HepG2 (cell line): ENCODE results near the gene ANLN. TPM values are rescaled to one million over a fixed set of nuclear protein-coding genes. Genes with fewer than 3 reads are reported as not detected.

Source experiments
- FIP1L1 ChIP-seq: fragments of 200-400 bp; formaldehyde crosslinking; IDR thresholded peaks from 2 replicates; pipeline ENCODE4 v1.6.1; 2018; ENCODE audit warnings: low read depth, mild to moderate bottlenecking, low read length, moderate library complexity, borderline replicate concordance; ENCODE audit not compliant: insufficient read depth
- HNF4A ChIP-seq: sonication (generic); formaldehyde crosslinking; IDR thresholded peaks from 2 replicates; pipeline ENCODE4 v1.4.0; 2020; ENCODE audit warnings: missing genetic modification reagents
- HOXA3 ChIP-seq: sonication (generic); formaldehyde crosslinking; IDR thresholded peaks from 2 replicates; pipeline ENCODE4 v1.5.0; 2020; ENCODE audit warnings: missing genetic modification reagents
- KLF16 ChIP-seq, 2 experiments: sonication (generic) in 1 of 2; formaldehyde crosslinking in 1 of 2; IDR thresholded peaks; 2 replicates each; pipeline versions ENCODE4 v1.6.1 to v1.8.0; 2016 to 2023; ENCODE audit warnings: missing genetic modification reagents in 2 of 2, missing compliant biosample characterization in 1 of 2
- MAFF ChIP-seq: IDR thresholded peaks from 2 replicates; pipeline ENCODE4 v1.6.1; 2011; ENCODE audit warnings: low read depth, low read length, improper control_type of control experiment
- NR2C2 ChIP-seq: sonication (generic); formaldehyde crosslinking; IDR thresholded peaks from 2 replicates; pipeline ENCODE4 v1.4.0; 2020; ENCODE audit warnings: missing genetic modification reagents, mild to moderate bottlenecking, moderate library complexity, borderline replicate concordance
- RBFOX2 ChIP-seq: fragments of 200-400 bp; formaldehyde crosslinking; IDR thresholded peaks from 2 replicates; pipeline ENCODE4 v1.6.1; 2017; ENCODE audit warnings: low read depth, mild to moderate bottlenecking, low read length
- REXO4 ChIP-seq: sonication (generic); formaldehyde crosslinking; IDR thresholded peaks from 2 replicates; pipeline ENCODE4 v1.8.0; 2022; ENCODE audit warnings: missing genetic modification reagents, mild to moderate bottlenecking, borderline replicate concordance
- TSC22D2 ChIP-seq: sonication (generic); formaldehyde crosslinking; IDR thresholded peaks from 2 replicates; pipeline ENCODE4 v1.5.1; 2020; ENCODE audit warnings: missing genetic modification reagents, mild to moderate bottlenecking, borderline replicate concordance
- U2AF2 ChIP-seq: fragments of 200-400 bp; formaldehyde crosslinking; IDR thresholded peaks from 2 replicates; pipeline ENCODE4 v1.6.1; 2017; ENCODE audit warnings: low read depth, mild to moderate bottlenecking, low read length
- ZNF746 ChIP-seq: sonication (generic); formaldehyde crosslinking; IDR thresholded peaks from 2 replicates; pipeline ENCODE4 v1.8.0; 2022; ENCODE audit warnings: mild to moderate bottlenecking, missing genetic modification reagents
- ZSCAN22 ChIP-seq: sonication (generic); formaldehyde crosslinking; IDR thresholded peaks from 2 replicates; pipeline ENCODE4 v1.4.0; 2020; ENCODE audit warnings: mild to moderate bottlenecking, missing genetic modification reagents
- ZSCAN30 ChIP-seq: sonication (generic); formaldehyde crosslinking; IDR thresholded peaks from 2 replicates; pipeline ENCODE4 v1.5.0; 2020; ENCODE audit warnings: mild to moderate bottlenecking, missing genetic modification reagents
- ZSCAN31 ChIP-seq: sonication (generic); formaldehyde crosslinking; IDR thresholded peaks from 2 replicates; pipeline ENCODE4 v1.5.0; 2020; ENCODE audit warnings: low read depth, mild to moderate bottlenecking, missing genetic modification reagents
- polyA plus RNA-seq, 8 experiments: library from polyadenylated mRNA; depleted of rRNA in 3 of 8; stranded (reverse) in 7 of 8; unstranded in 1 of 8; fragments of >200 nt; fragmentation: Illumina TruSeq in 4 of 8; extraction: Trizol in 4 of 8; gene quantifications; 2 replicates each; pipeline versions ENCODE4 v1.2.1 to v1.2.3, GENCODE V29; 2011 to 2016; ENCODE audit warnings: low read depth in 4 of 8, missing spikeins in 1 of 8, mixed read lengths in 1 of 8; ENCODE audit not compliant: insufficient read depth in 1 of 8
- total RNA-seq, 5 experiments: library from RNA; depleted of rRNA; stranded (reverse); fragments of >200 nt; fragmentation: Illumina TruSeq; extraction: Trizol; gene quantifications; 2 replicates each; pipeline ENCODE4 v1.2.3, GENCODE V29; 2016; ENCODE audit warnings: low read depth in 1 of 5
- TF ChIP-seq, protein P1 (sequence below): sonication (generic); formaldehyde crosslinking; IDR thresholded peaks from 2 replicates; pipeline ENCODE4 v1.4.0; 2020; ENCODE audit warnings: missing genetic modification reagents
- TF ChIP-seq, protein P2 (sequence below): sonication (generic); formaldehyde crosslinking; IDR thresholded peaks from 2 replicates; pipeline ENCODE4 v1.5.1; 2020; ENCODE audit warnings: missing genetic modification reagents, mild to moderate bottlenecking, borderline replicate concordance
- TF ChIP-seq, protein P3 (sequence below): sonication (generic); formaldehyde crosslinking; IDR thresholded peaks from 2 replicates; pipeline ENCODE4 v1.4.0; 2020; ENCODE audit warnings: missing genetic modification reagents
- TF ChIP-seq, protein P4 (sequence below): IDR thresholded peaks from 2 replicates; pipeline ENCODE4 v1.6.1; 2012; ENCODE audit warnings: low read depth, low read length, improper control_type of control experiment

The ANLN gene
- total and polyA plus RNA-seq, 2 of the 13 experiments (the other 11 are each of a cell fraction or from before 2014, with no cell fraction given): 20.0 to 72.0 TPM

DNA sequence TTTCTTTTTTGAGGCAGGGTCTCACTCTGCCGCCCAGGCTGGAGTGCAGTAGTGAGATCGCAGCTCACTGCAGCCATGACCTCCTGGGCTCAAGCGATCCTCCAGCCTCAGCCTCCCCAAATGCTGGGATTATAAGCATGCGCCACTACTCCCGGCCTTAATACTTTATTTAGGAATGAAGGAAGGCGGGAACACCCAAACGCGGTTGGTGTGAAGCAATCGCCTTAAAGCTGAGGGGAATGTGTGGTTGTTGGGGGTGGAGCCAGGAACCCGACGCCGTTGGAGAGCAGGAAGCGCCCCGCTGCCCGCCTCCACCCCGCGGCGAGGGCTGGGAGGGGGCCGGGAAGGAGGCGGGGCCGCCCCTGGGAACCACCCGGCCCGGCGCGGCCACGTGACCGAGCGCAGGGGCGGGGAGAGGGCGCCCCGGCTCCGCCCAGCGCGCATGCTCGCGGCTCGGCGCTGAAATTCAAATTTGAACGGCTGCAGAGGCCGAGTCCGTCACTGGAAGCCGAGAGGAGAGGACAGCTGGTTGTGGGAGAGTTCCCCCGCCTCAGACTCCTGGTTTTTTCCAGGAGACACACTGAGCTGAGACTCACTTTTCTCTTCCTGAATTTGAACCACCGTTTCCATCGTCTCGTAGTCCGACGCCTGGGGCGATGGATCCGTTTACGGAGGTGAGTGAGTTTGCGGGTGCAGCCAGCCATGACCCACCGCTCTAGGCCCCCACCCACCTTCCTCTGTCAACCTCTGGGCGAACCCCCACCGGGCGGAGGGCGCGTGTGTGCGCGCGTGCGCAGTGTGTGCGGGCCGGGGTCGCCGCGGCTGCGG, at the start of gene ANLN (continued):
- TF ChIP-seq NR2C2 (CRISPR knock-in tag) (peak; percentile 67; the same call in 1 of the 2 replicates), MAFF (no peak), REXO4 (no peak), ZSCAN22 (no peak), U2AF2 (no peak), KLF16 (CRISPR knock-in tag; IDR thresholded peaks at IDR 0.05) (peak in 1 of 2 experiments; percentile 26; a peak in 1 of 4 replicates), FIP1L1 (no peak), HNF4A (CRISPR knock-in tag) (no peak), TSC22D2 (CRISPR knock-in tag) (no peak), ZSCAN31 (CRISPR knock-in tag) (no peak), HOXA3 (CRISPR knock-in tag) (0 out of 2 replicates have a peak, but pooled peaks have one; percentile 49), ZSCAN30 (CRISPR knock-in tag) (0 out of 2 replicates have a peak, but pooled peaks have one; percentile 76), ZNF746 (CRISPR knock-in tag) (peak; percentile 69; the same call in 1 of the 2 replicates), RBFOX2 (peak; percentile 80)
- TF ChIP-seq, protein P1, sequence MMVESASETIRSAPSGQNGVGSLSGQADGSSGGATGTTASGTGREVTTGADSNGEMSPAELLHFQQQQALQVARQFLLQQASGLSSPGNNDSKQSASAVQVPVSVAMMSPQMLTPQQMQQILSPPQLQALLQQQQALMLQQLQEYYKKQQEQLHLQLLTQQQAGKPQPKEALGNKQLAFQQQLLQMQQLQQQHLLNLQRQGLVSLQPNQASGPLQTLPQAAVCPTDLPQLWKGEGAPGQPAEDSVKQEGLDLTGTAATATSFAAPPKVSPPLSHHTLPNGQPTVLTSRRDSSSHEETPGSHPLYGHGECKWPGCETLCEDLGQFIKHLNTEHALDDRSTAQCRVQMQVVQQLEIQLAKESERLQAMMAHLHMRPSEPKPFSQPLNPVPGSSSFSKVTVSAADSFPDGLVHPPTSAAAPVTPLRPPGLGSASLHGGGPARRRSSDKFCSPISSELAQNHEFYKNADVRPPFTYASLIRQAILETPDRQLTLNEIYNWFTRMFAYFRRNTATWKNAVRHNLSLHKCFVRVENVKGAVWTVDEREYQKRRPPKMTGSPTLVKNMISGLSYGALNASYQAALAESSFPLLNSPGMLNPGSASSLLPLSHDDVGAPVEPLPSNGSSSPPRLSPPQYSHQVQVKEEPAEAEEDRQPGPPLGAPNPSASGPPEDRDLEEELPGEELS: peak; percentile 45; the same call in 1 of the 2 replicates
- TF ChIP-seq, protein P2, sequence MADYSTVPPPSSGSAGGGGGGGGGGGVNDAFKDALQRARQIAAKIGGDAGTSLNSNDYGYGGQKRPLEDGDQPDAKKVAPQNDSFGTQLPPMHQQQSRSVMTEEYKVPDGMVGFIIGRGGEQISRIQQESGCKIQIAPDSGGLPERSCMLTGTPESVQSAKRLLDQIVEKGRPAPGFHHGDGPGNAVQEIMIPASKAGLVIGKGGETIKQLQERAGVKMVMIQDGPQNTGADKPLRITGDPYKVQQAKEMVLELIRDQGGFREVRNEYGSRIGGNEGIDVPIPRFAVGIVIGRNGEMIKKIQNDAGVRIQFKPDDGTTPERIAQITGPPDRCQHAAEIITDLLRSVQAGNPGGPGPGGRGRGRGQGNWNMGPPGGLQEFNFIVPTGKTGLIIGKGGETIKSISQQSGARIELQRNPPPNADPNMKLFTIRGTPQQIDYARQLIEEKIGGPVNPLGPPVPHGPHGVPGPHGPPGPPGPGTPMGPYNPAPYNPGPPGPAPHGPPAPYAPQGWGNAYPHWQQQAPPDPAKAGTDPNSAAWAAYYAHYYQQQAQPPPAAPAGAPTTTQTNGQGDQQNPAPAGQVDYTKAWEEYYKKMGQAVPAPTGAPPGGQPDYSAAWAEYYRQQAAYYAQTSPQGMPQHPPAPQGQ: no peak
- TF ChIP-seq, protein P3, sequence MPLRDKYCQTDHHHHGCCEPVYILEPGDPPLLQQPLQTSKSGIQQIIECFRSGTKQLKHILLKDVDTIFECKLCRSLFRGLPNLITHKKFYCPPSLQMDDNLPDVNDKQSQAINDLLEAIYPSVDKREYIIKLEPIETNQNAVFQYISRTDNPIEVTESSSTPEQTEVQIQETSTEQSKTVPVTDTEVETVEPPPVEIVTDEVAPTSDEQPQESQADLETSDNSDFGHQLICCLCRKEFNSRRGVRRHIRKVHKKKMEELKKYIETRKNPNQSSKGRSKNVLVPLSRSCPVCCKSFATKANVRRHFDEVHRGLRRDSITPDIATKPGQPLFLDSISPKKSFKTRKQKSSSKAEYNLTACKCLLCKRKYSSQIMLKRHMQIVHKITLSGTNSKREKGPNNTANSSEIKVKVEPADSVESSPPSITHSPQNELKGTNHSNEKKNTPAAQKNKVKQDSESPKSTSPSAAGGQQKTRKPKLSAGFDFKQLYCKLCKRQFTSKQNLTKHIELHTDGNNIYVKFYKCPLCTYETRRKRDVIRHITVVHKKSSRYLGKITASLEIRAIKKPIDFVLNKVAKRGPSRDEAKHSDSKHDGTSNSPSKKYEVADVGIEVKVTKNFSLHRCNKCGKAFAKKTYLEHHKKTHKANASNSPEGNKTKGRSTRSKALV (CRISPR knock-in tag): peak; percentile 73; the same call in 1 of the 2 replicates
- TF ChIP-seq, protein P4, sequence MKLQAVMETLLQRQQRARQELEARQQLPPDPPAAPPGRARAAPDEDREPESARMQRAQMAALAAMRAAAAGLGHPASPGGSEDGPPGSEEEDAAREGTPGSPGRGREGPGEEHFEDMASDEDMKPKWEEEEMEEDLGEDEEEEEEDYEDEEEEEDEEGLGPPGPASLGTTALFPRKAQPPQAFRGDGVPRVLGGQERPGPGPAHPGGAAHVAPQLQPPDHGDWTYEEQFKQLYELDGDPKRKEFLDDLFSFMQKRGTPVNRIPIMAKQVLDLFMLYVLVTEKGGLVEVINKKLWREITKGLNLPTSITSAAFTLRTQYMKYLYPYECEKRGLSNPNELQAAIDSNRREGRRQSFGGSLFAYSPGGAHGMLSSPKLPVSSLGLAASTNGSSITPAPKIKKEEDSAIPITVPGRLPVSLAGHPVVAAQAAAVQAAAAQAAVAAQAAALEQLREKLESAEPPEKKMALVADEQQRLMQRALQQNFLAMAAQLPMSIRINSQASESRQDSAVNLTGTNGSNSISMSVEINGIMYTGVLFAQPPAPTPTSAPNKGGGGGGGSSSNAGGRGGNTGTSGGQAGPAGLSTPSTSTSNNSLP: peak; percentile 55; the same call in 1 of the 2 replicates
